ENCODE results near the gene MRGPRD.
A peak's percentile ranks its signal among the peaks of the same experiment; 100 is the strongest.

Gene MRGPRD

DNA sequence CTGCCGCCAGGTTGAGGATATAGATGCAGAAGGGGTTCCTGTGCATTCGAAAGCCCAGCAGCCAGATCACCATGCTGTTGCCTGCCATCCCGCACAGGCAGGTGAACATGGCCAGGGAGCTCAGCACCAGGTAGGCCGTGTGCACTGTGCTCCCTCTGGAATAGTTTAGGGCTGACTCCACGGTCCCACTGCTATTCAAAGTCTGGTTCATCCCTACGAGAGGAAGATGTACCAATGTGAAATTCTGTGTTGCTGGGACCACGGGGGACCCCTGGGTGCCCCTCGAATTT lies at the start of gene MRGPRD:
Gene MRGPRD (minus strand): TSS at position 211 of the 290 bp plus-strand sequence. CDS start 0 bp downstream, at position 211.
- DNase-seq: no peak

DNA sequence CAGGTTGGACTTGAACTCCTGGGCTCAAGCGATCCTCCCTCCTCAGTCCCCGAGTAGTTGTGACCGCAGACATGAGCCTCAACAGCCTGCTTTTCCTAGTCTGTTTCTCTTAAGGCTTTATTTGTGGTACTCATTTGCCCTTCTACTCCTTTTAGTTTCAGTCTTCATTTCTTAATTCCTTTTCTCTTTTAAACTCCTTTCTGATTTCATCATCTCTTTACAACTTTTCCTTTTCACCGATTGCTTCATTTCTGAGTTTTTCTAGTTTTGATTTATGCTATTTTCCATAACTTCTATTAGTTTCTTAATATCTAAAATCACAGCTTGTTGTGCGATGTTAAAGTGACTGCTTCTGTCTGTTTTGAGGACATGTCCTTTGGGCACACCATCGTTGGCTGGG lies 49.5 kb upstream of the MRGPRD start:
- DNase-seq: no peak

GRCh38 chr11:69027704-69028372 lies 47.1 kb upstream of the MRGPRD start:
- DNase-seq: no peak

- DNase-seq: no peak
These were observed 43.7 kb upstream of the MRGPRD start for GRCh38 chr11:69024509-69024908.

DNA sequence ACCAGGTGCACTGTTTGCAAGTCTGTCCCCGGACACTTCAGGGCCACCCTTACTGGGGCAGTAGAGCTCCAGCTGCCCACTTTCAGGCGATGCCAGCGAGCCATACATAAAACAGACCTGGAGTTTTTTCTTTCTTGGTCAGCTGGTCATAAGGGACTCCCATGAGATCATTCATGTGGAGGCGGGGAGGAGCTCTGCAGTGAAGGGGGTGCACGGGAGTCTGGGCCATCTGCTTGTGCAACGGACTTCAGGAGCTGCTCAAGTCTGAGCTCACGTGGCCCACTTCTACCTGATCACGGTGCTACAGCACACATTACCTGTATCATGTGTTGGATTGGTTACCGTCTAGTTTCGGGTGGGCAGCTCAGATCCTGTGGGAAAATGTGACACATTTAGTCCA lies 41.5 kb upstream of the MRGPRD start:
- DNase-seq: no peak

GRCh38 chr11:69018924-69019323 lies 38.1 kb upstream of the MRGPRD start:
- DNase-seq: peak; percentile 30

DNA sequence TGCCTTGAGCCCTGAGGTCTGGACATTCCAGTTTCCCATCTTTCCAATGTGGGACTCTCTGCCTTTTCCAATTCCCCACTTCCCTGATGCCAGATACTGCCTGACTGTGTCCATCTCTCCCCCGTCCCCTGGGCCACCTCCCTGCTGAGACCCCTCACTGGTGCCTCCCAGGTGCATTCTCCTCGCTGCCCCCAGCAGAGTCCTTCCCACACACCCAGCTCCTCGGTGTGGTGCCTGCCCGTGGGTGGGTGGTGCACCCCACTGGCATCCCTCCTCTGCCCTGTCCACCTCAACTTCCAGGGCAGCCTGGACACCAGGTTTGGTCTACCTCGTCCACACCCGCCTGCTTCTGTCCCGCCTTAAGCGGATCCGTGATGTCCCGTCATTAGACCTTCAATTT lies 37.2 kb upstream of the MRGPRD start:
- no peak for DNase-seq

DNA sequence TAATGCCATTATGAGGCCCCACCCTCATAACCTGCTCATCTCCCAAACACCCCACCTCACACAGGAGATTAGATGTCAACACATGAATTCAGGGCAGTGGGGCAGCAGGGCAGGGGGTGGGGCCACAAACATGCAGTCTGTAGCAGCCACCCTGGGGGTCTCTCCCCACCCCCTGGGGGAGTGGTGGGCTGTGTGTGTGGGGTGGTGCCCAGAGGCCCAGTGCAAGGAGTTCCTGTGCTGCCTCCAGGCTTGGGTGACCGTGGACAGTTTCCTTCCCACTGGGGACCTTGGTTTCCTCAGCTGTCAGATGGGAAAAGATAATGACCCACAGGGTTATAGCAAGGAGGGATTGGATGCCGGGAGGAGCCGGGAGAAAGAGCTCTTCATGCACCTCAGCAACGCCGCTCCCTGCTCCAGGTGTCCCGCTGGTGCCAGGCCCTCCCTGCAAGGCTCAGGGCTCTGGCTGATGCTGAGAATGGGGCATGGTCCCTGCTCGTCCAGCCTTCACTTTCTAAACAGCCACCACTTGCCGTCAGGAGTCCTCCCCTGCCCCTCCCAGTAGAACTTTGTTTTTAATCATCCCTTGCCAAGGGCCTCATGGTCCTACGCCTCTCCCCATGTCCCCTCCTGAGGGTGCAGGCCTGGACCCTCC lies 34.2 kb upstream of the MRGPRD start:
- DNase-seq: no peak

DNA sequence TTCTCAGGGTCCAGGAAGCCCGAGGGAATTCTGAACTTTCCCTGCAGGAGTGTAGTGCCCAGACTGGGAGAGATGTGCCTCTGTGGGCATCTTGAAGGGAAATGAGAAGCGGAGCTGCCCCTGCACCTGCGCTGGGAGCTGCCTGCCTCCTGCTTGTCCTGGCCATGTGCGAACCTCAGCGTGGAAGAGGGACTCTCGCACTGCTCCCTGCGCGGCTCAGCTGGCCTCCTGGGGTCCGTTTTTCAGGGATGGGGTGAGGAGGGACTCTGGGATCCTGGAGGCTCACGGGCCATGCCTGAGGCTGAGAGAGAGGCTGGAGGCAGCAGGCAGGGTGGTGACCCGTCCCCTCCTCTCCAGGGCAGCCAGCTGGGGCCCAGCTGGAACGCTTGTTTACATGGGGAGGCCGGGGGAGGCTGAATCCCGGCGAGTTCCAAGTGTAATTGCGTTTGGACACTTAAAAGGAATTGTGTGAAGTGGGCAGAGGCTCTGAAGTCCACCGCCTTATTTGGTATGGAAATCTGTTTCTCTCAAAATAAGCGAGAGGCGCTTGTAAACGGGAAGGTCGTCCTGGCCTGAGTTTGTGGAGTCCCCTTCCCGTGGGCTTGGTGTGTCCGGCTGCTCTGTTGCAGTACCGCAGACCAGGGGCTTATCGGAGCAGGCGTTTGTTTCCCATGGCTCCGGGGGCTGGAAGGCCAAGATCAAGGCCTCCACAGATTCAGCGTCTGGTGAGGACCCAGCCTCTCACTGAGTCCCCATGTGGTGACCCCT lies 33.5 kb upstream of the MRGPRD start:
- peak; percentile 84 for DNase-seq

DNA sequence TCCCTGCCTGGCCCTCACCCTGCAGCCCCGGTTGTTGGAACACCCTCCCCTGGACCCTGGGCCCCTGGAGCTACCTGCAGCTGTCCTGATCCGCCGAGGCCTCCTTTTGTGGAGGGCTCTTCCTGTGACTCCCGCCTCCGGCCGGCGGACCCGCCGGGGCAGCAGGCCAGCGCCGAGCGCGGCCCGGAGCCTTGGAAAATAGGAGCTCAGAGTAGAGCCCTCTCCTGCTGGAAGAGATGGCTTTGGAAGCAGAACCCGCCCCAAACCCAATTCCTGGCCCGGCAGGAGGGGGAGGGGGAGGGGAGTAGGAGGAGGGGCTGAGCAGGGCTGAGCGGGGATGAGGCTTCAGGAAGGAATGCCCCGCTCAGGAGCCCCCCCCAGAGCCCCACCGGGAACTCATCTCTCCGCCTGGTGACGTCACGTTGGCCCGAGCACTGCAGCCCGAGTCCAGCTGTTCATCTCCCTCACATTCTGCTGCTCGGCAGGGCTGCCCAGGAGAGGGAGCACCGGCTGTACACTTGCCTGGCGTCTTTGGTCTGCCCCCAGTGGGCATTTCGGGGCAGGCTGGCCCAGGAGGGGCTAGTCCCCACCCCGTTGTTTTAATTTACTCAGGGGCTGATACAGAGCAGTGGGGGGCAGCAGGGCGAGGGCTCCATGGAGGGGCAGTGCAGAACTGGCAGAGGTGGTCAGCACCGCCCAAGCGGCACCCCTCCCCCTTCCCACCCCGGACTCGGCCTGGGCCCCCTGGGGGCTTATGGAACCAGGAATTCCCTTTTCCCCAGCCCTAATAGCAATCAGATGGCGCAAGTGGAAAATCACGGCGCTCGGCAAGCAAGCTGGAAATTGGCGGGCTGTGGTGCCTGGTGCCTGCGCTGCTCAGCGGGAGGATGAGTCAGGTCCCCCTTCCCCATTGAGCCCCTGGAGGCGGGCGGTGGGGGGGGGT lies 32.5 kb upstream of the MRGPRD start, which contains the start of gene MRGPRF:
Gene MRGPRF (minus strand): TSS at position 238 of the 943 bp plus-strand sequence. CDS start 3,345 bp downstream, outside the sequence.
- peak; percentile 95 for DNase-seq

DNA sequence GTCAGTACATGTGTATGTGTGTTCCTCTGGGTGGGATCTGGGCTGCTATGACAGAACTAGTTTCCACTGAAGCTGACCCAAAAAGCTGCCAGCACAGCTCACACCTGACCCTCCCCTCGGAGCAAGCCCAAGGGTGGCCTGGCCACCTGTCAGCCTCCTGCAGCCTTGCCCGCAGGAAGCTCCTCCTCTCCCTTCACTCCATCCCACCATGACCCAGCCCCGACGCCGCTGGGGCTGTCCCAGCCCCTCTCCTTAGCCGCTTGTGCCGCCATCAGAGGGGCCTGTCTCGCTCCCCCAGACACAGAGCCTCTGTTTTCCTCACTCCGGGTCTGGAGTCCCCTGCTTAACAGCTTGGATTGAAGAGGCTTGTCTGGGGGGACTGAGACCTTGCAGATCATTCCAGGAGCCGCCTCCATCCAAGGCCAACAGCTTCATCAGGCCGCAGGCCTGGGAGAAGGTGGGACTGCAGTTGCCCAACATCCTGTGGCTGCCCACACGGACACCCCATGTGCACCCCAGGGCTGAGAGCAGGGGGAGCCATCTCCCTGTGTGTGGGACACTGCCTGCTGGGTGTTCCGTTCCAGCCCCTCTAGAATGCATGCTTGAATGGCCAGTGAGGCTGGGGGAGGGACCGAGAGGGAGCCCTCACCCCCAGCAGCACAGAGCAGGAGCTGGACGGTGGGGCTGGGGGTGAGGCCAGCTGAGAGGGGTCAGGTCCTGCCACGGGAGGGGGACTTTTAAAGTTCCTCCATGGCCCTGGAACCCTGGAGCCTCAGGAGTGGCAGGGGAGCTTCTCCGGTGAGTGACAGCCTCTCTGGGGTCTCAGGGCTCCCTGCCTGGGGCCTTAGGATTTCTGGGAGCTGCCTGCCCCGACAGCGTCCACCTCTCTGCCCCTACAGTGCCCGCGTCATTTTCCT lies 31.6 kb upstream of the MRGPRD start:
- peak; percentile 83 for DNase-seq

DNA sequence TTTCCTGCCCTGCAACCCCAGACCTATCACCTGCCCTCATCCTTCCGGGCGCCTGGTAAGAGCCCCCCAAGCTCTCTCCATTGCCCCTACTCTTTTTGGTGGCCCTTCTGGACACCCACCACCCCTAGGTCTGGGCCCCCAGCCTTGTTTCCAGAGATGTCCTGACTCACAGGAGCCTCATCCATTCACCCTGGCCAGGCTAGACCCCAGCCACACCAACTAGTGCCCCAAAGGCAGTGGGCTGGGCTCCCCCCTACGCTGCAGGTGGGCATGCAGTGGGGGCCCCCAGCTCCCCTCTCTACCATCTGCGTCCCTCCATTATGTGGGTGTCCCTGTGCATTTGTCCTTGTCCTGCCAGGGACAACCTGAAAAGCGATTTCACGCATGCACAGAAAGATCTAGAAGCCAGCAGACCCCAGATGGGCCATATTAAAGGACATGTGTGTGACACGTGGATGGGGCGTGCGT lies 30.9 kb upstream of the MRGPRD start:
- no peak for DNase-seq

DNA sequence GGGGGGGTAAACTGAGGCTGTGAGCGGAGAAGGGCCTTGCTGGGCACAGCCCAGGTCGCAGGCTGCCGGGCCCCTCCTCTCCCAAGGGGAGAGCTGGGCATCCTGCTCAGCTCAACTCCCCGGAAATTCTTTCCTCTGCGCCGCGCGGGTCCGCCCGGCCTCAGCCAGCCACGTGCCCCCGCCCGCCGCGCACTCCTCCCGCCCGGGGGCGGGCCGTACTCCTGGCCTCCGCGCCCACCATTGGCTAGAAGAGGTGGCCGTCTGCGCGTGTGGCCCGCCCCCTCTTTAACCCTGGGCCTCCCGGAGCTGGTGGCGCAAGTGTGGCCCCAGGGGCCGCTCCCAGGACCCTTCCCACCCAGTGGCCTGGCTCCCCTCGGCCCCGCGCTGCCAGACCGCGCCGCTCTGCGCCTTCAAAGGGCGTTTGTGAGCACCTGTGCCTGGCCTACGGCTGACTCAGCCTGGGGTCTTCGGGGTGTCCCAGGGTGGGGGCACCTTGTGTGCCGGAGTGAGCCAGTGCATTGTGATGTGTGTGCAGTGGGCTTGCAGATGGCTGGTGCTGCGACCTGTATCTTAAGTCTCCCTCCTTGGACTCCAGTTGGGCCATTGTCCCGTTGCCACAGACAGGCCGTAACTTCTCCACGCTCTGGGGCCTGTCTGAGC lies 30.3 kb upstream of the MRGPRD start:
- peak; percentile 90 for DNase-seq

- no peak for DNase-seq
These were observed 29.6 kb upstream of the MRGPRD start for GRCh38 chr11:69010361-69010891.

DNA sequence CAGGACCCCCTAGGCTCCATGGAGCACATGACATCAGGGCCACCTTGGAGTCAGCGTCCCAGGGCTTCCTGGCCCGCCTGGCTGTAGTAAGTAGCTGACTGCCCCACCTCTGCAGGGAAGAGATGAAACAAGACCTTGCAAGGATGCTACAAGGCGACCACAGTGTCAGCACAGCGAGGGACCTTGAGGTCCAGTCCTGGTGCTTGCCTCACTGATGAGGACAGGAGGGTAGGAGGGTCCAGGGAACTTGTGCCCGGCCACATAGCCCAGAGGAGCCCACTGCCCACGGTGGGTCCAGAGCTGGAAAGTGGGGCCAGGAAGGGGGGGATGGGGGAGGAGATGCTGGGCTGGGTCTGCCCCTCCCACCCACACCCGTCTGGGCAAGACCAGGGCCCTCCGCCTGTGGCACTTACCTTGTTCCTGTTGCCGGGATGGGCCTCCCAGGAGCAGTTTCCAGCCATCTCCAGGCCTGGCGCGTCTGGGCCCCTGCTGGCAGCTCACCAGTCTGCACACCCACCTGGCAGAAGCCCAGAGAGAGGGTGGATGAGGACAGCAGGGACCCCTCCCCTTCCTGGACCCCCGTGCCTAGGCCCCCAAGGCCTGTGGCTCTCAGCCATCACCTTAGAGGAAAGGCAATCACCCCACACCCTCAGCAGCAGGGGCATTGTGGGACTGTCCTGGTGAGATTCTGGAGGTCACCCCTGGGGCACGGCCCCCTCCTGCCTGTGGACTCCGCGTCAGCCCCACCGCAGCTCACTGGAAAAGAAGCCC lies 28.8 kb upstream of the MRGPRD start:
- no peak for DNase-seq

GRCh38 chr11:69008737-69009440 lies 28.1 kb upstream of the MRGPRD start:
- peak; percentile 98 for DNase-seq

DNA sequence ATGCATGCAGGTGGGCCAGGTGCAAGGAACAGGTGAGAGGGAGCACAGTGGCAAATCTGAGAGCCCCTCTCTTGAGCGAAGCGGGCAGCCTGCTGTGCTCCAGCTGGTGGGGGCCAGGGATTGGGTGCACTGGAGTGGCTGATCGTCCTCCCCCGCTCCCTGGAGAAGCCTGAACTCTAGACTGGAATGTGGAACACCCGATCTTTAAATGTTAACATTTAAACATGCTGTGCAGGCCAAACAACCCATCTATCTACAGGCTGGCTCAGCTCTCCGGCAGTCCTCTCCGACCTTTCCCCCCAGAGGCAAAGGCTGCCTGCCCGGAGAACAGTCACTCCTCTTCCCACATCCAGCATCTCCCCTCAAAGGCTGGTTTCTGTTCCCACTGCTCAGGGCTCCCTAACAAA lies 27.2 kb upstream of the MRGPRD start:
- no peak for DNase-seq

- DNase-seq: no peak
These were observed 26.0 kb upstream of the MRGPRD start for GRCh38 chr11:69006816-69007215.
